HepG2 (cell line): ENCODE data around the gene MRPL9.

Experiments used
- ARHGAP35 ChIP-seq: sonication (generic); formaldehyde crosslinking; IDR thresholded peaks from 2 replicates; pipeline ENCODE4 v1.9.0; 2022; ENCODE audit warnings: mild to moderate bottlenecking, inconsistent platforms, moderate library complexity, missing genetic modification reagents, borderline replicate concordance
- ATF7 ChIP-seq, 2 experiments: fragments of 450-650 bp in 1 of 2; sonication (generic) in 1 of 2; formaldehyde crosslinking in 1 of 2; IDR thresholded peaks; 2 replicates each; pipeline versions ENCODE4 v1.4.0 to v1.6.1; 2016 to 2020; ENCODE audit warnings: antibody characterized with exemption in 1 of 2, mild to moderate bottlenecking in 1 of 2, missing genetic modification reagents in 1 of 2
- MIXL1 ChIP-seq: IDR thresholded peaks from 2 replicates; pipeline ENCODE4 v1.6.1; 2016
- RAD21 ChIP-seq: fragments of 450-650 bp; formaldehyde crosslinking; IDR thresholded peaks from 2 replicates; pipeline ENCODE4 v1.5.0; 2020; ENCODE audit warnings: mild to moderate bottlenecking
- RBM39 ChIP-seq: fragments of 200-400 bp; formaldehyde crosslinking; IDR thresholded peaks from one replicate; pipeline ENCODE4 v1.6.1; 2018; ENCODE audit warnings: antibody characterized with exemption, mild to moderate bottlenecking, low read depth, low read length; ENCODE audit not compliant: poor library complexity, severe bottlenecking
- TF ChIP-seq, protein P1 (sequence below): sonication (generic); formaldehyde crosslinking; IDR thresholded peaks from 2 replicates; pipeline ENCODE4 v1.5.1; 2020; ENCODE audit warnings: mild to moderate bottlenecking, missing genetic modification reagents, moderate library complexity
- TF ChIP-seq, protein P2 (sequence below), 2 experiments: fragments of 450-650 bp in 1 of 2; sonication (generic) in 1 of 2; formaldehyde crosslinking; IDR thresholded peaks; 2 replicates each; pipeline versions ENCODE4 v1.5.0 to v1.8.0; 2020 to 2022; ENCODE audit warnings: mild to moderate bottlenecking in 1 of 2, missing genetic modification reagents in 1 of 2
- TF ChIP-seq, protein P3 (sequence below): sonication (generic); formaldehyde crosslinking; IDR thresholded peaks from 2 replicates; pipeline ENCODE4 v1.4.0; 2020; ENCODE audit warnings: missing genetic modification reagents, borderline replicate concordance
- TF ChIP-seq, protein P4 (sequence below): sonication (generic); formaldehyde crosslinking; IDR thresholded peaks from 2 replicates; pipeline ENCODE4 v1.5.0; 2020; ENCODE audit warnings: mild to moderate bottlenecking, missing genetic modification reagents, moderate library complexity

DNA sequence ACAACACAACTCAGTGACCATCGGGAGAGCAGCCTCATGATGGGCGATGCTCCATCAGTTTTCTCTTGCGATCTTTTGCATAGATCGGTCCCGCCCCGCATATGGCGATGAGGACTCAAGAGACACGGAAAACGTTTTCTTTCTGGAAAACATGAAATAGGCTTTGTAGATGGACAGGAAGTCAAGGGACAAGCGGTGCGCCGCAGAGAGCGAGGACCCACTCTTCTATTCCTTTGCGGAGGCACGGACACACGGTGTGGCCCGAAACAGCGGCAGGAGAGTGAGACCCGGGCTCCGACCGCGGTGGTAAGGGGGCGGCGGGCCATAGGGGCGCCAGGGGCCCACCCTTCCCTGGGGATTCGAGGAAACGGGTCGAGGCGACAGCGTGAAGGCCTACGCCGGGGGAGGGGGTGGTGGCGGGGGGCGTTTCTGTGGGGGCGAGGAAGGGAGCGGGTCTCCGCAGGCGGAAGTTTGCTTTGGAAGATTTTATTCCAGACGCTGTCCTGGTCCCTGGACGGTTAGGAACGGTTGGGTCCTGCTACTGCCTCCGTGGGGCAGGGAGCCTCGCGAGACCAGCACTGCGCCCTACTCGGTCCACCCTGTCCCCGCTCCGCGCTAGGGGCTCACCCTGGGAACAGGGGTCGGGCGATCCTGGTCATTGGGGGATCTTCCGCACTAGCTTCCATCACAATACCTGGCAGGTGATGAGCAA is 27.8 kb upstream of the MRPL9 start:
- TF ChIP-seq RAD21 (CRISPR knock-in tag) (no peak), RBM39 (no peak), ATF7 (IDR thresholded peaks at IDR 0.05) (no peak), ATF7 (CRISPR knock-in tag; IDR thresholded peaks at IDR 0.05) (no peak), MIXL1 (CRISPR knock-in tag) (no peak), ARHGAP35 (CRISPR knock-in tag) (no peak)
- TF ChIP-seq, protein P1, sequence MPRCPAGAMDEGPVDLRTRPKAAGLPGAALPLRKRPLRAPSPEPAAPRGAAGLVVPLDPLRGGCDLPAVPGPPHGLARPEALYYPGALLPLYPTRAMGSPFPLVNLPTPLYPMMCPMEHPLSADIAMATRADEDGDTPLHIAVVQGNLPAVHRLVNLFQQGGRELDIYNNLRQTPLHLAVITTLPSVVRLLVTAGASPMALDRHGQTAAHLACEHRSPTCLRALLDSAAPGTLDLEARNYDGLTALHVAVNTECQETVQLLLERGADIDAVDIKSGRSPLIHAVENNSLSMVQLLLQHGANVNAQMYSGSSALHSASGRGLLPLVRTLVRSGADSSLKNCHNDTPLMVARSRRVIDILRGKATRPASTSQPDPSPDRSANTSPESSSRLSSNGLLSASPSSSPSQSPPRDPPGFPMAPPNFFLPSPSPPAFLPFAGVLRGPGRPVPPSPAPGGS = no peak; the same call in 1 of the 2 replicates
- TF ChIP-seq, protein P2, sequence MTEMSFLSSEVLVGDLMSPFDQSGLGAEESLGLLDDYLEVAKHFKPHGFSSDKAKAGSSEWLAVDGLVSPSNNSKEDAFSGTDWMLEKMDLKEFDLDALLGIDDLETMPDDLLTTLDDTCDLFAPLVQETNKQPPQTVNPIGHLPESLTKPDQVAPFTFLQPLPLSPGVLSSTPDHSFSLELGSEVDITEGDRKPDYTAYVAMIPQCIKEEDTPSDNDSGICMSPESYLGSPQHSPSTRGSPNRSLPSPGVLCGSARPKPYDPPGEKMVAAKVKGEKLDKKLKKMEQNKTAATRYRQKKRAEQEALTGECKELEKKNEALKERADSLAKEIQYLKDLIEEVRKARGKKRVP (CRISPR knock-in tag; IDR thresholded peaks at IDR 0.05) = no peak
- TF ChIP-seq, protein P3, sequence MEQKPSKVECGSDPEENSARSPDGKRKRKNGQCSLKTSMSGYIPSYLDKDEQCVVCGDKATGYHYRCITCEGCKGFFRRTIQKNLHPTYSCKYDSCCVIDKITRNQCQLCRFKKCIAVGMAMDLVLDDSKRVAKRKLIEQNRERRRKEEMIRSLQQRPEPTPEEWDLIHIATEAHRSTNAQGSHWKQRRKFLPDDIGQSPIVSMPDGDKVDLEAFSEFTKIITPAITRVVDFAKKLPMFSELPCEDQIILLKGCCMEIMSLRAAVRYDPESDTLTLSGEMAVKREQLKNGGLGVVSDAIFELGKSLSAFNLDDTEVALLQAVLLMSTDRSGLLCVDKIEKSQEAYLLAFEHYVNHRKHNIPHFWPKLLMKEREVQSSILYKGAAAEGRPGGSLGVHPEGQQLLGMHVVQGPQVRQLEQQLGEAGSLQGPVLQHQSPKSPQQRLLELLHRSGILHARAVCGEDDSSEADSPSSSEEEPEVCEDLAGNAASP (CRISPR knock-in tag) = no peak
- TF ChIP-seq, protein P4, sequence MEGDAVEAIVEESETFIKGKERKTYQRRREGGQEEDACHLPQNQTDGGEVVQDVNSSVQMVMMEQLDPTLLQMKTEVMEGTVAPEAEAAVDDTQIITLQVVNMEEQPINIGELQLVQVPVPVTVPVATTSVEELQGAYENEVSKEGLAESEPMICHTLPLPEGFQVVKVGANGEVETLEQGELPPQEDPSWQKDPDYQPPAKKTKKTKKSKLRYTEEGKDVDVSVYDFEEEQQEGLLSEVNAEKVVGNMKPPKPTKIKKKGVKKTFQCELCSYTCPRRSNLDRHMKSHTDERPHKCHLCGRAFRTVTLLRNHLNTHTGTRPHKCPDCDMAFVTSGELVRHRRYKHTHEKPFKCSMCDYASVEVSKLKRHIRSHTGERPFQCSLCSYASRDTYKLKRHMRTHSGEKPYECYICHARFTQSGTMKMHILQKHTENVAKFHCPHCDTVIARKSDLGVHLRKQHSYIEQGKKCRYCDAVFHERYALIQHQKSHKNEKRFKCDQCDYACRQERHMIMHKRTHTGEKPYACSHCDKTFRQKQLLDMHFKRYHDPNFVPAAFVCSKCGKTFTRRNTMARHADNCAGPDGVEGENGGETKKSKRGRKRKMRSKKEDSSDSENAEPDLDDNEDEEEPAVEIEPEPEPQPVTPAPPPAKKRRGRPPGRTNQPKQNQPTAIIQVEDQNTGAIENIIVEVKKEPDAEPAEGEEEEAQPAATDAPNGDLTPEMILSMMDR (CRISPR knock-in tag) = no peak
